ENCODE results near the gene RBPMS2. TPM values are rescaled to one million over a fixed set of nuclear protein-coding genes. Genes with fewer than 3 reads are reported as not detected.

Gene RBPMS2
- total RNA-seq, 1 experiment from 2014 or later: 0.16 TPM

GRCh38 chr15:64717735-64718495, 57.5 kb downstream of the RBPMS2 start:
- H3K27me3 Mint-ChIP-seq (ENCODE audit: insufficient read depth, unreplicated experiment): no peaks in the 10 kb centered on the region
- POLR2A ChIA-PET: interaction anchor here (1.2 kb wide), 1 partner anchor 14 kb away, joined by 4 read pairs; no protein-coding TSS in a partner anchor
- DNase-seq (ENCODE audit: unreplicated experiment): no peak
- no peak overlapping the region for H3K4me3 Mint-ChIP-seq (ENCODE audit: unreplicated experiment)
- CTCF ChIA-PET: interaction anchor here (0.6 to 1.8 kb wide), 5 partner anchors 10 to 291 kb away, joined by 3 to 6 read pairs (median 4); no protein-coding TSS in a partner anchor
- no TSS peak for BruUV-seq (replicated peaks)
- no peak for TF ChIP-seq CTCF (IDR thresholded peaks at IDR 0.05; ENCODE audit: unreplicated experiment)
- intact Hi-C loops (cut with micrococcal nuclease): no loop called here
- H3K36me3 Mint-ChIP-seq (ENCODE audit: insufficient read depth, unreplicated experiment): no peaks in the 10 kb centered on the region
- H3K9me3 Mint-ChIP-seq (ENCODE audit: unreplicated experiment): no peaks in the 10 kb centered on the region
- no peak overlapping the region for H3K27ac Mint-ChIP-seq (ENCODE audit: low read depth, unreplicated experiment)
- no peaks in the 10 kb centered on the region for H3K4me1 Mint-ChIP-seq (ENCODE audit: insufficient read depth, unreplicated experiment)

GRCh38 chr15:64717130-64717529, 58.3 kb downstream of the RBPMS2 start:
- no peak for TF ChIP-seq CTCF (IDR thresholded peaks at IDR 0.05; ENCODE audit: unreplicated experiment)
- CTCF ChIA-PET: interaction anchor here (0.6 to 1.8 kb wide), 7 partner anchors 11 to 290 kb away, joined by 3 to 6 read pairs (median 4); no protein-coding TSS in a partner anchor
- no peaks in the 10 kb centered on the region for H3K36me3 Mint-ChIP-seq (ENCODE audit: insufficient read depth, unreplicated experiment)

GRCh38 chr15:64716452-64716851, 58.9 kb downstream of the RBPMS2 start:
- no TSS peak for BruUV-seq (replicated peaks)
- TF ChIP-seq CTCF (IDR thresholded peaks at IDR 0.05; ENCODE audit: unreplicated experiment): no peak
- Mint-ChIP-seq H3K27ac (ENCODE audit: low read depth, unreplicated experiment) (no peak overlapping the region), H3K27me3 (ENCODE audit: insufficient read depth, unreplicated experiment) (no peaks in the 10 kb centered on the region), H3K9me3 (ENCODE audit: unreplicated experiment) (no peaks in the 10 kb centered on the region), H3K4me1 (ENCODE audit: insufficient read depth, unreplicated experiment) (no peaks in the 10 kb centered on the region), H3K4me3 (ENCODE audit: unreplicated experiment) (no peak overlapping the region), H3K36me3 (ENCODE audit: insufficient read depth, unreplicated experiment) (no peaks in the 10 kb centered on the region)
- POLR2A ChIA-PET: no interaction called here
- no peak for DNase-seq (ENCODE audit: unreplicated experiment)
- CTCF ChIA-PET: interaction anchor here (0.5 to 1.6 kb wide), 6 partner anchors 12 to 951 kb away, joined by 3 to 8 read pairs (median 4); no protein-coding TSS in a partner anchor
- intact Hi-C loops (cut with micrococcal nuclease): no loop called here

More at GRCh38 chr15:64717130-64717529, 58.3 kb downstream of the RBPMS2 start:
- POLR2A ChIA-PET: interaction anchor here (0.7 to 1.2 kb wide), 2 partner anchors 13 to 74 kb away, joined by 3 to 4 read pairs; no protein-coding TSS in a partner anchor
- no TSS peak for BruUV-seq (replicated peaks)
- H3K4me1 Mint-ChIP-seq (ENCODE audit: insufficient read depth, unreplicated experiment): no peaks in the 10 kb centered on the region
- H3K27me3 Mint-ChIP-seq (ENCODE audit: insufficient read depth, unreplicated experiment): no peaks in the 10 kb centered on the region
- no peaks in the 10 kb centered on the region for H3K9me3 Mint-ChIP-seq (ENCODE audit: unreplicated experiment)
- intact Hi-C loops (cut with micrococcal nuclease): no loop called here
- no peak overlapping the region for H3K27ac Mint-ChIP-seq (ENCODE audit: low read depth, unreplicated experiment)
- no peak overlapping the region for H3K4me3 Mint-ChIP-seq (ENCODE audit: unreplicated experiment)
- no peak for DNase-seq (ENCODE audit: unreplicated experiment)

- intact Hi-C loops (cut with micrococcal nuclease): no loop called here
- H3K4me3 Mint-ChIP-seq (ENCODE audit: unreplicated experiment): no peak overlapping the region
- H3K4me1 Mint-ChIP-seq (ENCODE audit: insufficient read depth, unreplicated experiment): no peaks in the 10 kb centered on the region
- H3K9me3 Mint-ChIP-seq (ENCODE audit: unreplicated experiment): no peaks in the 10 kb centered on the region
- ChIA-PET CTCF (interaction anchor here (1.4 kb wide), 1 partner anchor 14 kb away, joined by 4 read pairs; no protein-coding TSS in a partner anchor), POLR2A (no interaction called here)
- no peaks in the 10 kb centered on the region for H3K27me3 Mint-ChIP-seq (ENCODE audit: insufficient read depth, unreplicated experiment)
- no peaks in the 10 kb centered on the region for H3K36me3 Mint-ChIP-seq (ENCODE audit: insufficient read depth, unreplicated experiment)
- no TSS peak for BruUV-seq (replicated peaks)
- no peak for TF ChIP-seq CTCF (IDR thresholded peaks at IDR 0.05; ENCODE audit: unreplicated experiment)
- H3K27ac Mint-ChIP-seq (ENCODE audit: low read depth, unreplicated experiment): no peak overlapping the region
- no peak for DNase-seq (ENCODE audit: unreplicated experiment)
These were observed 61.8 kb downstream of the RBPMS2 start for GRCh38 chr15:64713592-64713991.

Measured in MCF 10A (cell line).